ENCODE results near the gene ZNF14.
"Not testable (repeated sequence)": the region's sequence is repeated elsewhere in the genome, so short reads cannot be mapped to it uniquely, and the experiment has no call there.

- TF ChIP-seq FOXA1 (IDR thresholded peaks at IDR 0.05); FOXA1 (CRISPR knock-in tag; IDR thresholded peaks at IDR 0.05); PHF5A (CRISPR knock-in tag; IDR thresholded peaks at IDR 0.05; ENCODE audit: low read depth, unreplicated experiment); ATF3 (CRISPR knock-in tag; IDR thresholded peaks at IDR 0.05); ARID3A (IDR thresholded peaks at IDR 0.05; ENCODE audit: low read depth, low read length); BHLHE40 (IDR thresholded peaks at IDR 0.05; ENCODE audit: low read length); ERF (CRISPR knock-in tag; IDR thresholded peaks at IDR 0.05); E2F1 (CRISPR knock-in tag; IDR thresholded peaks at IDR 0.05): not testable (repeated sequence)
These were observed 37.1 kb upstream of the ZNF14 start for GRCh38 chr19:19769971-19770370.
